K562 (cell line): ENCODE measurements around the gene BAIAP3. TPM values are rescaled to one million over a fixed set of nuclear protein-coding genes. Genes with fewer than 3 reads are reported as not detected.
A peak's percentile ranks its signal among the peaks of the same experiment; 100 is the strongest.

Experiments
- ATAC-seq: fragments of 200-7000 bp; cut with Tn5 transposase; 3 replicates; pipeline ENCODE4 v1.9.1; 2020; ENCODE audit warnings: moderate library complexity
- BruUV-seq: library from RNA; stranded (reverse); fragments of 400-500 nt; replicated peaks from 2 replicates; lab custom pipeline; 2021; lab: Mats Ljungman, UMichigan
- CTCF ChIA-PET: fragments of 300-600 bp; formaldehyde crosslinking; extraction: SDS; loops from one replicate; lab custom pipeline; 2021; ENCODE audit warnings: low intra/inter-chr PET ratio; lab: Yijun Ruan, JAX
- POLR2A ChIA-PET: fragments of 300-600, 350-650 bp; sonication (Branson Sonifier 250); formaldehyde crosslinking; extraction: SDS; loops from one replicate; lab custom pipeline; 2021; ENCODE audit warnings: antibody characterized with exemption, inconsistent platforms; lab: Yijun Ruan, JAX
- DNase-seq, 4 experiments: peaks; one replicate each; pipeline versions ENCODE4 v3.0.0 to v3.0.0-alpha.2; 2011 to 2018; ENCODE audit warnings: low spot score in 3 of 4, mixed read lengths in 3 of 4; ENCODE audit errors: extremely low read depth in 1 of 4
- FAIRE-seq: peaks from 2 replicates; lab custom pipeline; 2011; peaks lifted over from hg19 to GRCh38; lab: Jason Lieb, UNC
- H2AFZ ChIP-seq: 2 replicates; pipeline ENCODE4 v1.6.0; 2011; ENCODE audit warnings: low read depth, low read length, control low read depth, inconsistent platforms
- H3K27ac ChIP-seq: fragments of 200-600 bp; 3 replicates; pipeline ENCODE4 v1.8.0; 2011; ENCODE audit warnings: low read depth, mild to moderate bottlenecking, control low read depth, inconsistent platforms, low read length, moderate library complexity, mixed read lengths; ENCODE audit errors: extremely low read depth
- H3K27me3 ChIP-seq, 2 experiments: fragments of 300-600 bp in 1 of 2; 2 replicates in 1 of 2; 3 replicates in 1 of 2; pipeline versions ENCODE4 v1.6.0 to v1.8.0; 2011; ENCODE audit warnings: inconsistent platforms in 2 of 2, low read length in 2 of 2, mild to moderate bottlenecking in 1 of 2, mixed read lengths in 1 of 2, moderate library complexity in 1 of 2; ENCODE audit not compliant: control insufficient read depth in 2 of 2, insufficient read depth in 2 of 2
- H3K36me3 ChIP-seq: fragments of 300-600 bp; 3 replicates; pipeline ENCODE4 v1.8.0; 2011; ENCODE audit warnings: mild to moderate bottlenecking, low read length, inconsistent platforms; ENCODE audit not compliant: control insufficient read depth, insufficient read depth
- H3K4me1 ChIP-seq, 2 experiments: fragments of 200-600 bp in 1 of 2; replicated peaks in 1 of 2; 2 replicates in 1 of 2; 3 replicates in 1 of 2; pipeline versions ENCODE4 v1.5.1 to v1.8.0; 2011; ENCODE audit warnings: inconsistent platforms in 2 of 2, low read length in 2 of 2, mild to moderate bottlenecking in 1 of 2, mixed read lengths in 1 of 2, moderate library complexity in 1 of 2; ENCODE audit not compliant: control insufficient read depth in 2 of 2, insufficient read depth in 2 of 2
- H3K4me2 ChIP-seq: 2 replicates; pipeline ENCODE4 v1.6.1; 2011; ENCODE audit warnings: low read length, control low read depth, inconsistent platforms, mixed read lengths; ENCODE audit not compliant: insufficient read depth
- H3K4me3 ChIP-seq: fragments of 200-600 bp; sonication (generic), shearing (Covaris generic); 2 replicates; pipeline ENCODE4 v1.5.1; 2016; ENCODE audit warnings: control low read depth, inconsistent platforms
- H3K79me2 ChIP-seq: fragments of 200-600 bp; 3 replicates; pipeline ENCODE4 v1.8.0; 2011; ENCODE audit warnings: low read length, inconsistent platforms; ENCODE audit not compliant: control insufficient read depth, insufficient read depth
- H3K9ac ChIP-seq, 2 experiments: 2 replicates each; pipeline versions ENCODE4 v1.6.0 to v1.6.1; 2011; ENCODE audit warnings: low read depth in 2 of 2, low read length in 2 of 2, control low read depth in 1 of 2, inconsistent platforms in 1 of 2, mild to moderate bottlenecking in 1 of 2, mixed read lengths in 1 of 2; ENCODE audit not compliant: insufficient read depth in 1 of 2
- H3K9me1 ChIP-seq: one replicate; pipeline ENCODE4 v1.6.0; 2011; ENCODE audit warnings: inconsistent platforms, mild to moderate bottlenecking, low read length, moderate library complexity; ENCODE audit not compliant: control insufficient read depth, insufficient read depth
- H3K9me3 ChIP-seq: replicated peaks from 2 replicates; pipeline ENCODE4 v1.5.1; 2011; ENCODE audit warnings: low read depth, low read length, inconsistent platforms; ENCODE audit not compliant: control insufficient read depth, insufficient read depth
- H4K20me1 ChIP-seq: replicated peaks from 2 replicates; pipeline ENCODE4 v1.6.1; 2011; ENCODE audit warnings: low read length, inconsistent platforms, mixed read lengths; ENCODE audit not compliant: control insufficient read depth, insufficient read depth
- DACH1 ChIP-seq: fragments of 450-650 bp; IDR thresholded peaks from 2 replicates; pipeline ENCODE4 v1.6.1; 2018; ENCODE audit not compliant: partially characterized antibody
- IRF1 ChIP-seq: sonication (generic); formaldehyde crosslinking; IDR thresholded peaks from 2 replicates; pipeline ENCODE4 v1.8.0; 2022; ENCODE audit warnings: missing genetic modification reagents, mild to moderate bottlenecking, borderline replicate concordance
- ZKSCAN1 ChIP-seq: fragments of 150-350 bp; IDR thresholded peaks from 2 replicates; pipeline ENCODE4 v1.6.1; 2016; ENCODE audit warnings: low read depth, low read length
- ZNF24 ChIP-seq: fragments of 450-650 bp; IDR thresholded peaks from 2 replicates; pipeline ENCODE4 v1.6.1; 2016
- ZNF584 ChIP-seq: fragments of 200-800 bp; sonication (Bioruptor generic); IDR thresholded peaks from 2 replicates; pipeline ENCODE4 v1.6.1; 2016; ENCODE audit warnings: low read depth, mild to moderate bottlenecking, missing genetic modification characterization, missing compliant biosample characterization
- WGBS: fragments of 100-300 bp; shearing (Covaris generic); methylation state at CpG from one replicate; pipeline ENCODE4 v1.1.6; 2016; ENCODE audit warnings: low coverage, mixed read lengths; ENCODE audit not compliant: insufficient coverage; ENCODE audit errors: missing lambda C conversion rate; 5-methylcytosine and 5-hydroxymethylcytosine counted together
- in situ Hi-C: fragments of 300-500 bp; cut with MboI; formaldehyde crosslinking; loops from 4 replicates; pipeline ENCODE4 v1.15.0; 2018; ENCODE audit warnings: inconsistent platforms, mixed read lengths
- intact Hi-C: fragments of 100-400 bp; cut with micrococcal nuclease; formaldehyde crosslinking; loops from 2 replicates; pipeline ENCODE4 v1.14.2; 2022
- polyA plus RNA-seq, 8 experiments: library from polyadenylated mRNA; depleted of rRNA in 4 of 8; stranded (reverse) in 5 of 8; unstranded in 3 of 8; fragments of >200 nt; fragmentation: Nextera tagmentation in 2 of 8; fragmentation: Illumina TruSeq in 1 of 8; extraction: Ambion mirVana in 2 of 8; extraction: Trizol in 1 of 8; gene quantifications; 2 replicates each; pipeline versions ENCODE4 v1.2.1 to v1.2.3, GENCODE V29; 2011 to 2014; ENCODE audit warnings: inconsistent platforms in 1 of 8, missing spikeins in 1 of 8
- total RNA-seq, 7 experiments: library from RNA; depleted of rRNA in 6 of 7; stranded (reverse); fragments of >200 nt in 6 of 7; fragmentation: Illumina TruSeq in 2 of 7; extraction: Trizol in 2 of 7; gene quantifications; 2 replicates each; pipeline versions ENCODE4 v1.2.1 to v1.2.3, GENCODE V29; 2011 to 2021; ENCODE audit warnings: low replicate concordance in 1 of 7

Gene BAIAP3
- total and polyA plus RNA-seq, 9 of the 15 experiments (the other 6 are each of a cell fraction or from before 2014, with no cell fraction given): 0.03 to 4.5 (median 0.57) TPM; not detected in 1

- TF ChIP-seq ZNF584 (no peak), ZKSCAN1 (no peak)
- TF ChIP-seq, all 486 proteins: peak for 0
Observed at GRCh38 chr16:1387331-1387730, 53.9 kb downstream of the BAIAP3 start (continued).

- no TSS peak for BruUV-seq
- in situ Hi-C loops: no loop called here
- TF ChIP-seq DACH1 (no peak), ZNF24 (peak; percentile 88), IRF1 (no peak)
- intact Hi-C loops: no loop called here
- Histone ChIP-seq H3K4me2 (no peak overlapping the region), H3K27ac (no peak overlapping the region), H3K79me2 (no peaks in the 10 kb centered on the region), H3K27me3 (no peaks in the 10 kb centered on the region), H3K36me3 (no peaks in the 10 kb centered on the region), H3K9me1 (no peaks in the 10 kb centered on the region), H3K4me3 (no peak overlapping the region), H4K20me1 (no peaks in the 10 kb centered on the region), H2AFZ (no peak overlapping the region), H3K9ac (peak overlapping the region in 1 of 2 experiments; percentile 64; a peak in 1 of 4 replicates), H3K9me3 (no peaks in the 10 kb centered on the region), H3K4me1 (peaks cover 0 to 41% of the 10 kb centered on the region in 2 experiments; a peak in 2 of 5 replicates)
- FAIRE-seq (no peak), ATAC-seq (no peak), DNase-seq (no peak)
- ChIA-PET CTCF (no interaction called here), POLR2A (interaction anchor here (0.6 to 5.9 kb wide), 4 partner anchors 10 to 380 kb away, joined by 3 to 48 read pairs (median 4); no protein-coding TSS in a partner anchor)
- WGBS: 58% methylated on average over 5 of the region's 7 CpGs
Observed at GRCh38 chr16:1389762-1390161, 56.3 kb downstream of the BAIAP3 start.
